Activated CD4-positive, alpha-beta T cell treated with anti-CD3 and anti-CD28 coated beads for 24 hours (primary cell): ENCODE data around the gene PHF2.
A peak's percentile ranks its signal among the peaks of the same experiment; 100 is the strongest.

ENCODE experiments used
- DNase-seq, 2 donors: peaks; one replicate each; pipeline ENCODE4 v3.0.0-alpha.2; 2020; ENCODE audit warnings: low read depth in 2 of 2

The PHF2 gene

DNA sequence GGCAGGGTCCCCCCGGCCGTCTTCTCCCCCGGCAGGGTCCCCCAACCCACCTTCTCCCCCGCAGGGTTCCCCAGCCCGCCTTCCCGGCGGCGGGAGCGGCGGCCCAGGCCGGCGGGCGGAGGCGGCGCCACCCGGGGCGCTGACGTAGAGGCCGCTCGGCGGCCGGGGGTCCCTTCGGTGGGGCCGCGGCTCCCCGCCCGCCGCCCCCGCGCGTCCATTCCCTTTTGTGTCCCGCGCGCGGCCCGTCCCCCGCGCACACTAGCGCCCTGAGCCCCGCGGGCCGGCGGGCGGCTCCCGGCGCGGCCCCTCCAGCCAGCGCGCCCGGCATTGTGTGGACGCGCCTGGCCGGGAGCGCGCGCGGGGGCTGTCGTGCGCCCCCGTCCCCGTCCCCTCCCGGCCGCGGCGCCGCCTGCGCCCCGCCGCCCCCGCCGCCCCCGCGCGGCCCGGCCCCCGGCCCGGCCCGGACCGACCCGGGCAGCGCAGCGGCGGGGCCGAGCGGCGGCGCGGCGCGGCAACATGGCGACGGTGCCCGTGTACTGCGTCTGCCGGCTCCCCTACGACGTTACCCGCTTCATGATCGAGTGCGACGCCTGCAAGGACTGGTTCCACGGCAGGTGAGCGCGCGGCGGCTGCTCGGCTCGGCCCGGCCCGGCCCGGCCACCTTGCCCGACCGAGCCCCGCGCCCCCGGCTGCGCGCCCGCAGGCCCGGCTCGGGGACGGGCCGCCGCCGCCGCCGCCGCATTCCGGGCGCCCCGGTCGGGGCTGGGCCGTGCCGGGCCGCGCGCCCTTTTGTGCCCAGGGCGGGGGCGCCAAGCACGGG is at the start of gene PHF2:
PHF2 (plus strand) TSS at position 327 of the 820 bp plus-strand sequence; CDS start at position 517, 190 bp downstream.
- no peak for DNase-seq

DNA sequence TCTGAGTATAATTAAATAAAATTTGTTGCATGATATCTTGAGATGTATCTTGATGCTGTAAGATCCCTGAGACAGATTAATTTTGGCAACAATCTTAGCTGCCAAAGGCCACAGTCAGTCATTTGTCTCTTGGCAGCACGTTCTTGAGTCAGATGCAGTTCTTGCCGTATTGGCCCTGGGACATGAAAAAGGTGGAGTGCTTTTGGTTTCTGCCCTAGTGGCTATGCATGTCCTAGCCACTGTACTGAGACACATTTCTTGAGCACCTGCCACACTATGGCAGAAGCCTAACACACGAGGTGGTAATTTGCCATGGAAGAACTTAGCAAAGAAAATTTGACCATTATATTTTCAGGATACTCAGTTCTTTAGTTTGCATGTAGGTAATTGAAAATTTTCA is 45.0 kb upstream of the PHF2 start:
- no peak for DNase-seq

DNA sequence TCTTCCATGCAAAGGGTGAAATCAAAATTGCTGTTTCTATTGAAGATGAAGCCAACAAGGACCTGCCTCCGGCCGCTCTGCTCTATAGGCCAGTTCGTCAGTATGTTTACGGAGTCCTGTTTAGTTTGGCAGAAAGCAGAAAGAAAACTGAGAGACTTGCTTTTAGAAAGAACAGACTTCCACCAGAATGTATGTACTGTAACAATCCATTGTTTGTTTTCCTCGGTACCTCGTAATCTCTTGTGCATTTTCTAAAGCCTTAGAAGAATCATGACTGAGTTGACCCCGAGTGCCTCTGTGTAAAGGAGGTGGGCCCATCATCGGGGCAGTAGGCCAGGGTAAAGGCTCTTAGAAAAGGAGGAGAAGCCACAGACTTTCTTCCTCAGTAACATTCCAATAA is 44.2 kb upstream of the PHF2 start:
- no peak for DNase-seq

DNA sequence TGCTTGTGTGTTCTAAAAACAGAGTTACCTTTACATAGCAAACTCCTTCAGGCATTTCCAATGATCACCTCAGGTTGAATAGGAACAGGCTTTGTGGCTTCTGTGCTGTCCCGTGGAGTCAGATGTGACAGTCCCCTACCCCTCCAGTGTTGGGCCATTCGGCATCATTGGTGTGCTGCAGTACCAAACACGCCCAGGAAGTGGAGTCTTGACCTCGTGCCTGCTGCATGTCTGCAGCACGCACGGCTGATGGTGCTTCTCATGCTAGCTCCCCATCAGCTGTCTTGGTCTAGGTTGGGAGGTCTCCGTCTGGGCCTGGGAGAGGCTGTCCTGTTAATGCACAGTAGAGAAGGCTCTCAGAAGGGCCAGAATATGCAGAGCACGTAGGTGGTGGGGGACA is 42.5 kb upstream of the PHF2 start:
- no peak for DNase-seq

DNA sequence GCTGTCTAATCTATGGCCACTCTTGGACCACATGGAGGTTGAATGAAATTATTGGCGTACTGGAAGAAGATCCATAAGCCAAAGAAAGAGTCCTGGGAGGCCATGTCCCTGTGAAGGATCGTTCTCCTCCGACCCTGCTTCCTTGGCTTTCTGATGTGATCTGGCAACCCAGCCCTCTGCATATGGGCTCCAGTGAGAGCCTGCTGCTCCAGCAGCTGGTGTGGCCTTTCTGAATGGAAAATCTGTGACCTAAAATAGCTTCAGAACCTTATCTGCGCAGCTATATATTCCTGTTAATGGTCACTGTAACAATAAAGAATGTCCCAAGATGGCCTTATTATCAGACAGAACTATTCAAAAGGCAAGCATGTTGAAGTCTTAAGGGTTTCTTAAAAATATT is 40.2 kb upstream of the PHF2 start:
- no peak for DNase-seq

DNA sequence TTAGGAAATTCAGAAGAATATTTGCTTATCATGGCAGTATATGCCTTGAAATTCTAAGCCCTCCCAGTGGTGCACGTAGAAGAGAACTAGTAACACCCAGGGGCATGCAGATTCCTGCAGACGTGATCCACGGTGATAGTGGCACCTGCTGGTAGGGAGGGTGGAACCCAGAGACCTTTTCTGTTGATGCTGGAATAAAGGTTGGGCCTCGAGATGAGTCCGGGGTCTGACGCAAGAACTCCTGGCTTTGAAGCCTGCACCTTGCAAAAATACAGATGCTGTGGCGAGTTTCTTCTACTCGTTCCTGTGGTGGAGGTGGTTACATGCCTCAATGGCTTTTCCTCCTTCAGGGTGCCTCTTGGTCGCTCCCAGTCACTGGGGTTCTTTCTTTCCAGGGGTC is 39.5 kb upstream of the PHF2 start:
- no peak for DNase-seq

DNA sequence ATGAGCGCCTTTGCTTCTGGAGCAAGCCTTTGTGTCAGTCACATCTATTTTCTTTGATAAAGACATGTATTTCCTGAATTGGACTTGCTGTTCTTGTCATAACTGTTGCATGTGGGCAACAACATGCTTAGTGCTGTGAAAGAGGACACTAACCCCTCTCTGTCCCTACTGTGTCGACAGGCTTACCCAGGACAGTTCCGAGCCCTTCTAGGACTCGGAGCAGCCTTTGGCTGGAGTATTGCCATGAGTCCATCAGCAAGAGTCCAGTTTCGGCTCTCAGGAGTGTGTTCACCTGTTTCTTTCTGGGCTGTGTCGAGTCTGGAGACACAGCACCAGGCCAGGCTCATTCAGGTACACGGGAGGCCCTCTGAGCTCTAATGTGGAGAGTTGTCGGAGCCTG is 36.1 kb upstream of the PHF2 start:
- no peak for DNase-seq

DNA sequence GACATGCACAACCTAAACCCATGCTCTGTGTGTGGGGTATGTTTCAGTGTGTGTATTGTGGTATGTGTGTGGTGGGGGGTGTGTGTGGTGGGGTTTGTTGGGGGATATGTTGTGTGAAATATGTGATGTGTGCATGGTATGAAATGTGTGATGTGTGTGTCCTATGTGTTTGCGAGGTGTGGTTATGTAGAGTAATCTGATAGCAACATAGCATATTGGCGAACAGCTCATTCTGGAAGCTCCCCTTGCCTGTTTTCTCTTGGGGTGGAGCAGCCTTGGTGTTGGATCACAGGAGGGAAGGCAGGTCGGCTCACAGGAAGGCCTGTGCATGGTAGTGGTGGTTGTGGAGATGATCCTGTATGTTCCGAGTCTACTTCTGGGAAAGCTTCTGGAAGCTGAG is 35.4 kb upstream of the PHF2 start:
- no peak for DNase-seq

DNA sequence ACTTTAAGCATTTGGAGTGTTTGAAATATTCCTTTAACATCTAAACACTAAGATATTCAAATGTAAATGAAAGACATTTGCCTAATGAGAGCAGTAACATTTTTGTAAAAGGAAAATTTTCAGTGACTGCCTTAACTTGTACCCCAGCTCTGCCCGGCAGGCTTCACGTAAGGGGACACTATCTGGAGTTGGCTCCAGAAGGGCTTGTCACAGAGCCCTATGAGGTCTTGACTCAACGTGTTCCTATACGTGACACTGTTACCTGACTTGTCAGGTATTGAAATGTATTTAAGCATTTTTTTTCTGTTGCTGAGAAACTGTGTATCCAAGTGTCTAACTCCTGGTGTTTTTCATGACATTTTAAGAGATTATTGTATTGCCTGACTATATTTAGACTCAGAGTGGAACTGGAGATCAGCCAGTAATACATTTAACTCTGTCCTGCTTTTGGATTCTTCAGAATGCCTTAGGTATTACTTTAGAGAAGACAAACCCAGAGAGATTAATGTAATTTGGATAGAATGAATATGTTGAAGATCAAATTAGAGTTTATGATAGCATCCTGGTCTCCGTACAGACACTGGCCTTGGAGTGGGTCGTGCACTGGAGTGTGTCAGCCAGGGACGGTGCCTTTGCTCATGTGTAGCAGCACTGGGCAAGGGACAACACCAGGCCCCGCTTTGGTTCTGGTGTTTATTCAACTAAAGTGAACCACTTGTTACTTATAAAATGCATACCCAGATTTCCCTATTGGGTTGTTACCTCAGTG is 34.6 kb upstream of the PHF2 start:
- no peak for DNase-seq

DNA sequence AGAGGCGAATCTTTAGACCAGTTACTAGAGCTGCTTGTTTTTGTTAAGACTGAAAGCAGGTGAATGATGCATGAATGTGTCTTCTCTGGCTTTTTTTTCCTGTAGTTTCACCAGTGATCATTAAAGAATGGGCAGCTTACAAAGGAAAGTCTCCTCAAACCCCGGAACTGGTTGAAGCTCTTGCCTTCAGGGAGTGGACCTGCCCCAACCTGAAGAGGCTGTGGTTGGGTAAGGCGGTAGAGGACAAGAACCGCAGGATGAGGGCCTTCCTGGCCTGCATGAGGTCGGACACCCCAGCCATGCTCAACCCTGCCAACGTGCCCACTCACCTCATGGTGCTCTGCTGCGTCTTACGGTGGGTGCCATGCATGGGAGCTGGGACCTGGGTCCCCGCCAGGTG is 33.3 kb upstream of the PHF2 start:
- no peak for DNase-seq

DNA sequence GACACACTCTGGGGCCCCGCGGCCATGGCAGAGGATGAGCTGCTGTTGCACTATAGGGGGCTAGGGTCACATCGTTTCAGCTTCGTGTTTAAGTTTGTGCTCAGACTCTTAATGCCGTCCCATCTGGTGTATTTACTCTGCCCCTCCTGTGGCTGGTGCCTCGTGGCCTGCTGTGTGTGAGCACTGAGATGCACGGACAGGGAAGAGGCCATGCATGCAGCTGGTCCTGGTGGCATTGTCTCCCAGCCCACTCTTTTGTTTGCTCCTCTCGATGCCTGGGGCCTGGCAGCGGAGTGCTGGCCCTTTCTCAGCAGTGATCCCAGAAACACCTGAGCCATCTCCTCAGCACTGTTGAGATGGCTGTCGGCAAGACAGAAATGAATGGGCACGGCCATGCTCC is 30.0 kb upstream of the PHF2 start:
- DNase-seq = no peak

DNA sequence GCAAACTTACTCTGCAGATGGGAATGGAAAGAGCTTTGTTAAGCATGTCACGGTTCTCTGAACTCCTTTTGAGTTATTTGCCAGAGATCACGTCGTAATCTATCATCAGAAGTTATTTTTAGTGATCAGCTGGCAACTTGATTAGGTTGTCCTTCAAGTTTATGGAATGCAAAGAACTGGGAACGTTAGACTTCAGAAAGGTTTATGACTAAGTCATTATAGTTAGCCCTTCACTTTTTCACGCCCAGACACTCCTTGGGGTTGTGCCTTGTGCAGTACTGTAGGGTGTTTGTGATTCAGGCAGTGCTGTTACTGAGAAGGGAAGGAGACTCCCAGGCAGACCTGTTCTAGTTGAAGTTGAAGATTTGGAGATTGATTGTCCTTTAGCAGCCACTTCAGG is 26.8 kb upstream of the PHF2 start:
- no peak for DNase-seq

DNA sequence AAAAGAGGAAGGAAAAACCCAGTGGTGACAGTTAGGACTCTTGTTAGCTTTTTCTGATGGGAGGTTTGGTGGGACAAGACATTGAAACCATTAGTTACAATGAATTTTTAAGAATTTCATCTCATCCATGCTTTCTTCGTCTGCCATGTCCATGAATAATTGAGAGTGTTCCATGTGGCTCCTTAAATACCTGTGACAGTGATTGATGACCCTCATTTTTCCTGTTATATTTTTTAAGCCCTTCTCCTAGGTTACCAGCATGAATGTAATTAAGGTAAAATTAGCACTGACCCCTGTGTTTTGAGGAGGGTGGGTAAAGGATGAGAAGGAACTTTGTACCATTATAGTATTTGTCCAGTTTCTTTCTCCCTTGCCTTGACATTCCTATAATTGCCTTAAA is 23.5 kb upstream of the PHF2 start:
- DNase-seq = no peak

DNA sequence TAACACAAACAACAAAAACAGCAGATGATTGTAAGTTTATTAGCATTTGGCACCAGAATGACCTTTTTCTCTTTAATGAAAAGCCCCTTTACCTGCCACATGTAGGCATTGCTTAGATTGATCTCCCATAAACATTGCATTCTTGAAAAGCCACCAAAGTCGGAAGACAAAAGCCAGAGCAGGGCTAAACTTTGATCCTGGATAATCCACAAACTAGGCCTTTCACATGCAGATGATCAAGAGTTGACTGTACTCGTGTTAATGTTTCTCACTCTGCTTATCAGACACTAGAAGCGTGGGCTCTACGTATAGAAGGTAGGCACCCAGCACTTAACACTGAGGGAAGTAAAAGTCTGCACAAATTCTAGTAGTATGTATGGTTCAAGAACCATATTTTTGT is 21.0 kb upstream of the PHF2 start:
- DNase-seq = no peak

DNA sequence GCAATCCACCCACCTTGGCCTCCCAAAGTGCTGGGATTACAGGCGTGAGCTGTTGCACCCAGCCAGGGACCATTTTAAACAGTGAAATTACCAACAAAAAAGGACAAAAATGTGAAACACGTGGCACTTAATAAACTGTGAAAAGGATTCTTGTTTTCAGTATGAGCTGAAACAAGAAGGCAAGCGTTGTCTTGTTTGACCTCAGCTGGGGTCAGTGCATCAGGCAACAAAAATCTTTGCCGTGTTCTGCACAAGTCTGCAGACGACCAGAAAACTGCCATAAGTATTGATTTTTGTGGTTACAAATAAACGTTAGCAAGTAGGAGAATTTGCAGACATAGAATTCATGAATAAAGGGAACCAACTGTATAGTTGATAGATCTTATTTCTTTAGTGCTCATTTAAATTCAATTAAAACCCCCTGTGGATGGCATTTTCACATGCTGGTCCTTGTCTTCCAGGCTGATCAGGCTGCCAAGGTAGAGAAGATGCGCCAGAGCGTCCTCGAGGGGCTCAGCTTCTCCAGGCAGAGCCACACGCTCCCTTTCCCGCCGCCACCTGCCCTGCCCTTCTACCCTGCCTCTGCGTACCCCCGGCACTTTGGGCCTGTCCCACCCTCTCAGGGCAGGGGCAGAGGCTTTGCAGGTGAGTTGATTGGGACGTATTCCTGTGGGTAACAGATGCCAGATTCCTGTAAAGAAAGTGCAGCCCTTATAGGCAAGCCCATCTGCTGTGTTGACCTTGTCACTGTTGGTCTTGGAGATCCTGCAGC is 18.8 kb upstream of the PHF2 start:
- no peak for DNase-seq

DNA sequence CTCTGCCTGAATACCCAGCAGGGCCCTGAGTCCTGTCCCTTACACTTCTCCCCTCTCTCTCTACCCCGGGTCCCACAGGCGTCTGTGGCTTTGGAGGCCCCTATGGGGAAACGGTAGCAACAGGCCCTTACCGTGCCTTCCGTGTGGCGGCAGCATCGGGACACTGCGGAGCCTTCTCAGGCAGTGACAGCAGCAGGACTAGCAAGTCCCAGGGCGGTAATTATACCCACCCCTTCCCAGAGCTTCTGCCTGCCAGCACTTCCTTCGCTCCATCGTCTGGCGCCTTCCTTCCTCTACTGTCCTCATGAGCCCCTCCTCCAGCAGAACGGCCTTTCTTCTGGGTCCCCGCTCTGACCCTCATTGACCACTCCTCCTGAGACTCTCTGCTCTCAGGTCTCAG is 17.9 kb upstream of the PHF2 start:
- DNase-seq = no peak

DNA sequence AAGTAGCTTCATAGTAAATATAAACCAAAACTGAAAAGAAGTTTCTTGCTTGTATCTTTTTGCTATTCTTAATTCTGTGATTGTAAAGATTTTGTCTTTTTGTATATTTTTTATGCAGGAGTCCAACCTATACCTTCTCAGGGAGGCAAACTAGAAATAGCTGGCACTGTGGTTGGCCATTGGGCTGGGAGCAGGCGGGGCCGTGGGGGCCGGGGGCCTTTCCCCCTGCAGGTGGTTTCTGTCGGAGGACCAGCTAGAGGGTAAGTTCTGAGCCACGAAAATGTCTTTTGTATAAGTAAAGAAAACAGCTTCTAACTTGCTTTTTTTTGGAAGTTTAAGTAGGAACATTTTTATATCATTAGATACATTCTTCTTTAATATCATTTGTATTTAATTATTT is 15.4 kb upstream of the PHF2 start:
- DNase-seq = no peak

DNA sequence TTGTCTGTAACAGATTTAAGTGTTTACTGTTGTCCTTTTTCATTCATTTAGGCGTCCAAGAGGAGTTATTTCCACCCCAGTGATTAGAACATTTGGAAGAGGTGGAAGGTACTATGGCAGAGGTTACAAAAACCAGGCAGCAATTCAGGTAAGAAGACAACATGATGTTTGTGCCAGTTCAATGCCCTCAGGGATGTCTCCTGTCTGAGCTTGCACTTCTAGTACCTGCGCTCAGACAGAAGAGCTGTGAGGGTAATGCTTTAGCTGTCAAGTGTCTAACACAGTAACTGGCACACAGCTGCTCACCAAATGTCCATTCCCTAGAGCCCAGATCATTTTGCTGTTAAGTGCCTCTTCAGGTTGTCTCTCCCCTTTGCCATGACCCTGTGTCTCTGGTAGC is 14.2 kb upstream of the PHF2 start:
- DNase-seq = no peak

DNA sequence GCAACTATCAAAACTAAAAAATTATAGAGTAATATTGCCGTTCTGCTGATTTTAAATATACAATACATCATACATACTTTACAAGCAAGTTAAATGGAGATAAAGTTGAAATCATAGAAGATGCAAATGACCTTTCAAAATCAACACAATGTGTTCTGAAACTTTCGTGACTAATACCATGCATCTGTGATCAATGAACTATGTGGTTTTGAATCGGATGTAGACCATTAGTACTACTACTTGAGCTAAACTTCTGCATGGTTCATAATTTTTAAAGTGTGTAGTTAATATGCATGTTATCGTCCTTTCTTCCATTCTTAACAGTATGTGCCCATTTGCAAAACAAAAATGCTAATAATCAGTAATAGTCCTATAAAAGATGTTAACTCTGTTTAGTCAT is 11.3 kb upstream of the PHF2 start:
- DNase-seq = no peak

DNA sequence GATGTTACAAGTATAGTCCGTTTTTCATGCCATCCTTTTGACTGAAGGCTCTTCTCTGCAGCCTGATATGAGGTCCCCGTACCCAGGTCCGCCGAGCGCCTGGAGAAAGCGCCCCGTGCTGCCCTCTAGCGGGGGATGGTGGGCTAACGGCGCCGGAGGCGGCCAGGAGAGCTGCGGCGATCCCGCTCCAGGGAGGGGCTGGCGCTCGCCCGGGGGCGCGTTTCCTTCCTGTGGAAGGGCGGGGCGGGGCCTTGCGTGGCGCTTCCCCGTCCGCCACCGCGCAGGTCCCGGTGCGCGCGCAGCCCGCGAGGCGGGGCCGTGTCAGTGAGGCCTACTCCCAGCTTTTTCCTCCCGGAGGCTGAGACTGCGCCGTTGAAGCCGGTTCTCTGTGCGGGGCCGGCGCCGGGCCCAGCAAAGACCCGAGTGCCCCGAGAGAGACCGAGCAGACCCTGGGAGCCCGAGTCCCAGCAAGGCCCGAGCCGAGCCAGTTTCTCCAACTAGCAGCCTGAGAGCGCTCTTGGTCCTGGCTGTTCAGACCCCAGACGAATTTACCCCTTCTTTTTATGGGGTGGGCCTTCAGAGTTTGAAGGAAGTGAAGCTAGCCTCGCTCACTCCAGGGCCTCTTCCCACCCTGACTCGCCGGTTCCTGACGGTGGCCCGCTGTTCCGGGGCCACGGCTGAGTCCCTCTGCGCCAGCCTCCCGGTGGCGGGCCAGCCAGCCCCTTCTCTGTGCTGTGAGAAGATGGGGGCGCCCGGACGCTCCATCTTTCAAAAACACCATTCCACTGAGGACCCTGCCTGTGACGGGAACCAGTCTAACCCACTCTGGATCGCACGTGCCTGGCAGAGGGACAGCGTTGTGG is 9.7 kb upstream of the PHF2 start:
- DNase-seq = peak; percentile 99

DNA sequence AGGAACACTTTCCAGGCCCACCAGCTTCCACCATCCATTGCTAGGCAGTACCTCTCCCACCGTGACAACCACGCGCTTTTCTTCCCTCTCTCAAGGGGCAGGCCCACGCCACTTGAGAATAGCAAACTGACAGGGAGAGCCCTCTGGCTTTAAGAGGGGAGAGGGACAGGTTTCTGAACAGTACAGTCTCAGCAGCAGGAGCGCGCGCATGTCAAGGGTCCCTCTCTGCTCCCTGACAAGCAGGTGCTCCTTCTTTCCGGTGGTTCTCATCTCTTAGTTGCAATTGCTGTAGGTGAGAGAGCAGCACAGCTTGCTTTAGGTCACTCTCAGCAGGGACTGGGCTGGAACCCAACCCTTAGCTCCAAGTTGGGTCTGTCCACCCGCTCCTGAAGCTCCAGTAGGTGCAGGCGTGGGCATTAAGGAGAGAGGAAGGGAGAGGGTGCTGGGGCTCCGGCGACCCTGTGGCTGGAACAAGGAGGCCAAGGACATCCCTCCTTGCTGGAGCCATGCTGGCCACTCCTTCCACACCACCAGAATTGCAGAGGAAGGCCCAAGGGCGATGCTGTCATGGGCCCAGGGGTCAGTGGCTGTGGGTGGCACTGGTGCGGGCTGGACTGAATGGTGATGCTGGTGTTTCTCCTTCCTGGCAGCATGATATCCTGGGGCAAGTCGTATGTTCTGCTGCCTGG is 9.0 kb upstream of the PHF2 start:
- DNase-seq = no peak
